Measurements from ENCODE around the gene CHAT. TPM values are rescaled to one million over a fixed set of nuclear protein-coding genes. Genes with fewer than 3 reads are reported as not detected.

The CHAT gene
- total RNA-seq, 5 donors from 2014 or later (not counting 1 experiment from before 2014, with no cell fraction given), result not detected

GRCh38 chr10:49572594-49573114, 41.2 kb upstream of the CHAT start:
- no peak overlapping the region for H3K4me3 Mint-ChIP-seq
- peaks cover 12 to 25% of the 10 kb centered on the region in 2 donors for H3K27me3 Mint-ChIP-seq
- peaks cover 0 to 12% of the 10 kb centered on the region in 2 experiments for H3K27me3 ChIP-seq (replicated peaks in 1 of 2; ENCODE audit: control insufficient read depth in 2 of 2, extremely low read depth in 1 of 2, insufficient read depth in 2 of 2, low read length in 1 of 2)
- H3K36me3 ChIP-seq (ENCODE audit: control insufficient read depth in 2 of 2, extremely low read depth in 1 of 2, insufficient read depth in 1 of 2, low read length in 1 of 2), result no peaks in the 10 kb centered on the region
- DNase-seq (no peak), ATAC-seq (replicated peaks in 1 of 4) (no peak)
- H3K4me1 Mint-ChIP-seq, result peaks cover 0 to 3% (median 0%) of the 10 kb centered on the region in 3 donors
- H3K9me3 Mint-ChIP-seq, result no peaks in the 10 kb centered on the region
- no peak overlapping the region for H3K27ac ChIP-seq (ENCODE audit: low read length)
- WGBS (ENCODE audit: insufficient coverage), result 71% methylated on average over 9 of the region's 9 CpGs
- no peaks in the 10 kb centered on the region for H3K4me1 ChIP-seq (ENCODE audit: control insufficient read depth in 1 of 2, extremely low read depth in 1 of 2, insufficient read depth in 2 of 2, low read length in 2 of 2)
- POLR2A ChIA-PET, result no interaction called here
- H3K4me3 ChIP-seq (ENCODE audit: control insufficient read depth in 1 of 2, extremely low read depth in 1 of 2, low read length in 1 of 2), result no peak overlapping the region
- H3K9me3 ChIP-seq, result no peaks in the 10 kb centered on the region
- H3K27ac Mint-ChIP-seq, result no peak overlapping the region
- no peaks in the 10 kb centered on the region for H3K36me3 Mint-ChIP-seq
- CTCF ChIA-PET, result no interaction called here

- H3K4me1 ChIP-seq (ENCODE audit: control insufficient read depth in 1 of 2, extremely low read depth in 1 of 2, insufficient read depth in 2 of 2, low read length in 2 of 2), result no peaks in the 10 kb centered on the region
- Mint-ChIP-seq H3K36me3 (no peaks in the 10 kb centered on the region), H3K9me3 (no peaks in the 10 kb centered on the region), H3K27ac (no peak overlapping the region), H3K4me1 (no peaks in the 10 kb centered on the region), H3K27me3 (peaks cover 12 to 27% of the 10 kb centered on the region in 2 donors), H3K4me3 (no peak overlapping the region)
- 86% methylated on average over 7 of the region's 11 CpGs for WGBS (ENCODE audit: insufficient coverage)
- H3K4me3 ChIP-seq (ENCODE audit: control insufficient read depth in 1 of 2, extremely low read depth in 1 of 2, low read length in 1 of 2), result no peak overlapping the region
- POLR2A ChIA-PET, result no interaction called here
- no peak for ATAC-seq (replicated peaks in 1 of 4)
- no peaks in the 10 kb centered on the region for H3K9me3 ChIP-seq
- peaks cover 0 to 16% of the 10 kb centered on the region in 2 experiments for H3K27me3 ChIP-seq (replicated peaks in 1 of 2; ENCODE audit: control insufficient read depth in 2 of 2, extremely low read depth in 1 of 2, insufficient read depth in 2 of 2, low read length in 1 of 2)
- CTCF ChIA-PET, result interaction anchor here in 1 of 2 donors (0.9 kb wide), 1 partner anchor 14 kb away, joined by 4 read pairs; no protein-coding TSS in a partner anchor
- H3K36me3 ChIP-seq (ENCODE audit: control insufficient read depth in 2 of 2, extremely low read depth in 1 of 2, insufficient read depth in 1 of 2, low read length in 1 of 2), result no peaks in the 10 kb centered on the region
- no peak overlapping the region for H3K27ac ChIP-seq (ENCODE audit: low read length)
- DNase-seq, result no peak
These were observed 38.3 kb upstream of the CHAT start for GRCh38 chr10:49575489-49576072.

- DNase-seq (no peak), ATAC-seq (replicated peaks in 1 of 4) (no peak)
- Mint-ChIP-seq H3K27ac (no peak overlapping the region), H3K4me1 (peaks cover 0 to 4% (median 2%) of the 10 kb centered on the region in 3 donors), H3K9me3 (no peaks in the 10 kb centered on the region), H3K4me3 (no peak overlapping the region), H3K36me3 (no peaks in the 10 kb centered on the region), H3K27me3 (peaks cover 12 to 29% of the 10 kb centered on the region in 2 donors)
- Histone ChIP-seq H3K27me3 (replicated peaks in 1 of 2; ENCODE audit: control insufficient read depth in 2 of 2, extremely low read depth in 1 of 2, insufficient read depth in 2 of 2, low read length in 1 of 2) (peaks cover 0 to 16% of the 10 kb centered on the region in 2 experiments), H3K27ac (ENCODE audit: low read length) (no peak overlapping the region), H3K4me3 (ENCODE audit: control insufficient read depth in 1 of 2, extremely low read depth in 1 of 2, low read length in 1 of 2) (no peak overlapping the region), H3K4me1 (ENCODE audit: control insufficient read depth in 1 of 2, extremely low read depth in 1 of 2, insufficient read depth in 2 of 2, low read length in 2 of 2) (no peaks in the 10 kb centered on the region), H3K36me3 (ENCODE audit: control insufficient read depth in 2 of 2, extremely low read depth in 1 of 2, insufficient read depth in 1 of 2, low read length in 1 of 2) (no peaks in the 10 kb centered on the region), H3K9me3 (no peaks in the 10 kb centered on the region)
- WGBS (ENCODE audit: insufficient coverage), result no CpG with 5 or more reads among the region's 2 CpGs
- ChIA-PET POLR2A (interaction anchor here in 1 of 2 donors (0.6 kb wide), 1 partner anchor 32 kb away, joined by 5 read pairs; no protein-coding TSS in a partner anchor), CTCF (interaction anchor here in 1 of 2 donors (0.8 kb wide), 1 partner anchor 13 kb away, joined by 3 read pairs; no protein-coding TSS in a partner anchor)
These were observed 36.5 kb upstream of the CHAT start for GRCh38 chr10:49577182-49577925.

- no peaks in the 10 kb centered on the region for H3K4me1 ChIP-seq (ENCODE audit: control insufficient read depth in 1 of 2, extremely low read depth in 1 of 2, insufficient read depth in 2 of 2, low read length in 2 of 2)
- WGBS (ENCODE audit: insufficient coverage), result 100% methylated on average over 2 of the region's 3 CpGs
- ATAC-seq (replicated peaks in 1 of 4) (no peak), DNase-seq (no peak)
- Mint-ChIP-seq H3K4me3 (no peak overlapping the region), H3K4me1 (peaks cover 0 to 4% (median 2%) of the 10 kb centered on the region in 3 donors), H3K27me3 (peaks cover 19 to 38% of the 10 kb centered on the region in 2 donors), H3K9me3 (no peaks in the 10 kb centered on the region), H3K36me3 (no peaks in the 10 kb centered on the region), H3K27ac (no peak overlapping the region)
- H3K4me3 ChIP-seq (ENCODE audit: control insufficient read depth in 1 of 2, extremely low read depth in 1 of 2, low read length in 1 of 2), result no peak overlapping the region
- H3K36me3 ChIP-seq (ENCODE audit: control insufficient read depth in 2 of 2, extremely low read depth in 1 of 2, insufficient read depth in 1 of 2, low read length in 1 of 2), result no peaks in the 10 kb centered on the region
- ChIA-PET POLR2A (interaction anchor here in 1 of 2 donors (0.6 kb wide), 1 partner anchor 33 kb away, joined by 5 read pairs; no protein-coding TSS in a partner anchor), CTCF (interaction anchor here in 1 of 2 donors (0.8 kb wide), 1 partner anchor 12 kb away, joined by 3 read pairs; no protein-coding TSS in a partner anchor)
- no peaks in the 10 kb centered on the region for H3K9me3 ChIP-seq
- peaks cover 0 to 14% of the 10 kb centered on the region in 2 experiments for H3K27me3 ChIP-seq (replicated peaks in 1 of 2; ENCODE audit: control insufficient read depth in 2 of 2, extremely low read depth in 1 of 2, insufficient read depth in 2 of 2, low read length in 1 of 2)
- no peak overlapping the region for H3K27ac ChIP-seq (ENCODE audit: low read length)
These were observed 35.4 kb upstream of the CHAT start for GRCh38 chr10:49578392-49578791.

GRCh38 chr10:49579621-49580020, 34.2 kb upstream of the CHAT start:
- Histone ChIP-seq H3K4me3 (ENCODE audit: control insufficient read depth in 1 of 2, extremely low read depth in 1 of 2, low read length in 1 of 2) (no peak overlapping the region), H3K9me3 (no peaks in the 10 kb centered on the region), H3K4me1 (ENCODE audit: control insufficient read depth in 1 of 2, extremely low read depth in 1 of 2, insufficient read depth in 2 of 2, low read length in 2 of 2) (no peaks in the 10 kb centered on the region), H3K27ac (ENCODE audit: low read length) (no peak overlapping the region), H3K27me3 (replicated peaks in 1 of 2; ENCODE audit: control insufficient read depth in 2 of 2, extremely low read depth in 1 of 2, insufficient read depth in 2 of 2, low read length in 1 of 2) (peaks cover 4 to 14% of the 10 kb centered on the region in 2 experiments), H3K36me3 (ENCODE audit: control insufficient read depth in 2 of 2, extremely low read depth in 1 of 2, insufficient read depth in 1 of 2, low read length in 1 of 2) (no peaks in the 10 kb centered on the region)
- Mint-ChIP-seq H3K4me3 (no peak overlapping the region), H3K9me3 (no peaks in the 10 kb centered on the region), H3K36me3 (no peaks in the 10 kb centered on the region), H3K4me1 (peaks cover 0 to 4% (median 2%) of the 10 kb centered on the region in 3 donors), H3K27ac (no peak overlapping the region), H3K27me3 (peaks cover 23 to 47% of the 10 kb centered on the region in 2 donors)
- WGBS (ENCODE audit: insufficient coverage), result 80% methylated on average over 1 of the region's 2 CpGs
- DNase-seq, result no peak
- ChIA-PET CTCF (no interaction called here), POLR2A (no interaction called here)
- no peak for ATAC-seq (replicated peaks in 1 of 4)

GRCh38 chr10:49585387-49585786, 28.4 kb upstream of the CHAT start:
- Histone ChIP-seq H3K27me3 (replicated peaks in 1 of 2; ENCODE audit: control insufficient read depth in 2 of 2, extremely low read depth in 1 of 2, insufficient read depth in 2 of 2, low read length in 1 of 2) (peaks cover 4 to 5% of the 10 kb centered on the region in 2 experiments), H3K9me3 (no peaks in the 10 kb centered on the region), H3K27ac (ENCODE audit: low read length) (no peak overlapping the region), H3K4me3 (ENCODE audit: control insufficient read depth in 1 of 2, extremely low read depth in 1 of 2, low read length in 1 of 2) (no peak overlapping the region), H3K36me3 (ENCODE audit: control insufficient read depth in 2 of 2, extremely low read depth in 1 of 2, insufficient read depth in 1 of 2, low read length in 1 of 2) (no peaks in the 10 kb centered on the region), H3K4me1 (ENCODE audit: control insufficient read depth in 1 of 2, extremely low read depth in 1 of 2, insufficient read depth in 2 of 2, low read length in 2 of 2) (no peaks in the 10 kb centered on the region)
- ATAC-seq (replicated peaks in 1 of 4) (no peak), DNase-seq (no peak)
- H3K27ac Mint-ChIP-seq, result no peak overlapping the region
- ChIA-PET CTCF (no interaction called here), POLR2A (no interaction called here)
- no peaks in the 10 kb centered on the region for H3K36me3 Mint-ChIP-seq
- peaks cover 2 to 5% (median 3%) of the 10 kb centered on the region in 3 donors for H3K9me3 Mint-ChIP-seq
- H3K4me3 Mint-ChIP-seq, result no peak overlapping the region
- H3K27me3 Mint-ChIP-seq, result peaks cover 20 to 30% of the 10 kb centered on the region in 2 donors
- H3K4me1 Mint-ChIP-seq, result peaks cover 0 to 4% (median 2%) of the 10 kb centered on the region in 3 donors

Data from T-cell (primary cell).